SK-N-SH (cell line): ENCODE measurements around the gene PIP5KL1. TPM values are rescaled to one million over a fixed set of nuclear protein-coding genes. Genes with fewer than 3 reads are reported as not detected.

ENCODE experiments used
- CTCF ChIA-PET: fragments of 300-600, 350-600 bp; formaldehyde crosslinking; extraction: SDS; loops from one replicate; lab custom pipeline; 2021; lab: Yijun Ruan, JAX
- POLR2A ChIA-PET: fragments of 350-600 bp; sonication (Branson Sonifier 250); formaldehyde crosslinking; extraction: SDS; loops from one replicate; lab custom pipeline; 2020; ENCODE audit warnings: antibody characterized with exemption, inconsistent platforms; lab: Yijun Ruan, JAX
- DNase-seq: peaks from one replicate; pipeline ENCODE4 v3.0.0; 2012
- H2AFZ ChIP-seq: fragments of 200-600 bp; sonication (generic); 2 replicates; pipeline ENCODE4 v1.8.1; 2016; ENCODE audit warnings: antibody characterized with exemption, mild to moderate bottlenecking, low read depth
- H3F3A ChIP-seq: fragments of 200-600 bp; sonication (generic); replicated peaks from 2 replicates; pipeline ENCODE3; 2016; ENCODE audit warnings: antibody characterized with exemption, mild to moderate bottlenecking; ENCODE audit not compliant: insufficient read depth
- H3K27ac ChIP-seq, 2 experiments: fragments of 200-500 bp in 1 of 2; fragments of 200-600 bp in 1 of 2; sonication (Bioruptor generic) in 1 of 2; sonication (generic), shearing (Covaris generic) in 1 of 2; 2 replicates each; pipeline versions ENCODE4 v1.5.1 to v1.6.1; 2014 to 2016; ENCODE audit warnings: low read depth in 2 of 2, inconsistent platforms in 1 of 2, low read length in 1 of 2, mild to moderate bottlenecking in 1 of 2, mixed read lengths in 1 of 2
- H3K27me3 ChIP-seq: fragments of 200-600 bp; sonication (generic), shearing (Covaris generic); 2 replicates; pipeline ENCODE4 v1.6.1; 2016; ENCODE audit warnings: mixed run types; ENCODE audit not compliant: insufficient read depth
- H3K36me3 ChIP-seq, 2 experiments: fragments of 200-500 bp in 1 of 2; fragments of 200-600 bp in 1 of 2; sonication (Bioruptor generic) in 1 of 2; sonication (generic) in 1 of 2; replicated peaks in 1 of 2; 2 replicates each; pipeline versions ENCODE3 to v1.5.1; 2014 to 2016; ENCODE audit warnings: low read length in 1 of 2, mild to moderate bottlenecking in 1 of 2; ENCODE audit not compliant: insufficient read depth in 2 of 2, control insufficient read depth in 1 of 2
- H3K4me1 ChIP-seq, 2 experiments: fragments of 200-500 bp in 1 of 2; fragments of 200-600 bp in 1 of 2; sonication (Bioruptor generic) in 1 of 2; sonication (generic), shearing (Covaris generic) in 1 of 2; 2 replicates each; pipeline versions ENCODE4 v1.5.1 to v1.6.1; 2014 to 2016; ENCODE audit warnings: low read depth in 1 of 2, low read length in 1 of 2, mixed run types in 1 of 2; ENCODE audit not compliant: insufficient read depth in 2 of 2, control insufficient read depth in 1 of 2
- H3K4me2 ChIP-seq: fragments of 200-600 bp; sonication (generic), shearing (Covaris generic); 2 replicates; pipeline ENCODE4 v1.6.1; 2017; ENCODE audit warnings: mixed run types
- H3K4me3 ChIP-seq, 2 experiments: fragments of 200-500 bp in 1 of 2; fragments of 200-600 bp in 1 of 2; sonication (Bioruptor generic) in 1 of 2; sonication (generic), shearing (Covaris generic) in 1 of 2; 2 replicates each; pipeline versions ENCODE4 v1.5.1 to v1.8.1; 2014 to 2016; ENCODE audit warnings: low read depth in 2 of 2, inconsistent platforms in 1 of 2, low read length in 1 of 2, mild to moderate bottlenecking in 1 of 2, mixed read lengths in 1 of 2, moderate library complexity in 1 of 2
- H3K79me2 ChIP-seq: fragments of 200-600 bp; sonication (generic); 2 replicates; pipeline ENCODE4 v1.8.1; 2017; ENCODE audit warnings: mild to moderate bottlenecking; ENCODE audit not compliant: insufficient read depth
- H3K9ac ChIP-seq: fragments of 200-600 bp; sonication (generic); 2 replicates; pipeline ENCODE4 v1.6.1; 2017; ENCODE audit warnings: mixed run types
- H3K9me2 ChIP-seq: fragments of 200-600 bp; sonication (generic); 2 replicates; pipeline ENCODE4 v1.6.1; 2017; ENCODE audit warnings: mixed run types
- H3K9me3 ChIP-seq: fragments of 200-600 bp; sonication (generic); 2 replicates; pipeline ENCODE4 v1.6.1; 2017; ENCODE audit warnings: mixed run types, mild to moderate bottlenecking, moderate library complexity
- H4K20me1 ChIP-seq: fragments of 200-600 bp; sonication (generic); 2 replicates; pipeline ENCODE4 v1.6.1; 2017; ENCODE audit warnings: mild to moderate bottlenecking, mixed run types; ENCODE audit not compliant: insufficient read depth
- FOSL2 ChIP-seq: IDR thresholded peaks from 2 replicates; pipeline ENCODE4 v1.4.0; 2012; ENCODE audit warnings: low read depth, mild to moderate bottlenecking, moderate library complexity, borderline replicate concordance
- GABPA ChIP-seq: IDR thresholded peaks from 2 replicates; pipeline ENCODE4 v1.4.0; 2012; ENCODE audit warnings: low read depth, mild to moderate bottlenecking
- MEF2A ChIP-seq: IDR thresholded peaks from 2 replicates; pipeline ENCODE4 v1.4.0; 2012; ENCODE audit warnings: low read depth, borderline replicate concordance
- NFIC ChIP-seq: IDR thresholded peaks from 2 replicates; pipeline ENCODE4 v1.4.0; 2012; ENCODE audit warnings: borderline replicate concordance
- NRF1 ChIP-seq: IDR thresholded peaks from 2 replicates; pipeline ENCODE4 v1.6.1; 2012; ENCODE audit warnings: low read depth, mild to moderate bottlenecking, low read length
- PBX3 ChIP-seq: IDR thresholded peaks from 2 replicates; pipeline ENCODE4; 2012
- REST ChIP-seq: IDR thresholded peaks from 2 replicates; pipeline ENCODE4 v1.6.1; 2012; ENCODE audit warnings: mild to moderate bottlenecking, low read depth, low read length, moderate library complexity
- SMC3 ChIP-seq: IDR thresholded peaks from 2 replicates; pipeline ENCODE4 v1.6.1; 2012; ENCODE audit warnings: low read depth, low read length, improper control_type of control experiment
- TAF1 ChIP-seq: IDR thresholded peaks from 2 replicates; pipeline ENCODE4 v1.6.1; 2012; ENCODE audit warnings: low read depth, mild to moderate bottlenecking, low read length, moderate library complexity, borderline replicate concordance
- TCF12 ChIP-seq: IDR thresholded peaks from 2 replicates; pipeline ENCODE4 v1.4.0; 2012
- TEAD4 ChIP-seq: IDR thresholded peaks from 2 replicates; pipeline ENCODE4 v1.4.0; 2012; ENCODE audit warnings: mild to moderate bottlenecking, borderline replicate concordance; ENCODE audit not compliant: insufficient read depth
- ZBTB33 ChIP-seq: IDR thresholded peaks from 2 replicates; pipeline ENCODE4 v1.4.0; 2012; ENCODE audit warnings: low read depth, borderline replicate concordance
- WGBS: methylation state at CpG from one replicate; pipeline ENCODE4 v1.1.6; 2017; ENCODE audit warnings: low lambda C conversion rate; 5-methylcytosine and 5-hydroxymethylcytosine counted together
- polyA plus RNA-seq, 3 experiments: library from polyadenylated mRNA; depleted of rRNA; stranded (reverse); fragments of >200 nt; gene quantifications; 2 replicates each; pipeline ENCODE4 v1.2.3, GENCODE V29; 2012

PIP5KL1 gene
- polyA plus RNA-seq, 1 of the 3 experiments (the other 2 are of a cell fraction) = 4.0 TPM

- no peaks in the 10 kb centered on the region for H3K27me3 ChIP-seq
- no peak for DNase-seq
- no peaks in the 10 kb centered on the region for H3K36me3 ChIP-seq
- TF ChIP-seq TAF1 (no peak), PBX3 (no peak), FOSL2 (no peak), GABPA (no peak), NRF1 (no peak), TCF12 (no peak), MEF2A (no peak), SMC3 (no peak), ZBTB33 (no peak), NFIC (no peak), REST (no peak), TEAD4 (no peak)
- H3K9me2 ChIP-seq = no peaks in the 10 kb centered on the region
- H3F3A ChIP-seq = no peaks in the 10 kb centered on the region
- ChIA-PET CTCF (interaction anchor here (0.9 to 6.5 kb wide), 7 partner anchors 22 to 58 kb away, joined by 3 to 60 read pairs (median 4); no protein-coding TSS in a partner anchor), POLR2A (interaction anchor here (1.2 kb wide), 1 partner anchor 24 kb away, joined by 3 read pairs; no protein-coding TSS in a partner anchor)
- peak overlapping the region in 1 of 2 experiments; percentile 93; a peak in 2 of 4 replicates for H3K27ac ChIP-seq
- H3K9ac ChIP-seq = peak overlapping the region; percentile 39; the same call in 1 of the 2 replicates
- peak overlapping the region; percentile 72 to 96 for H3K4me3 ChIP-seq
- peaks cover 80% of the 10 kb centered on the region for H4K20me1 ChIP-seq
- H3K4me2 ChIP-seq = peak overlapping the region; percentile 98
- no peaks in the 10 kb centered on the region for H3K9me3 ChIP-seq
- peaks cover 53 to 72% of the 10 kb centered on the region in 2 experiments for H3K4me1 ChIP-seq
- H3K79me2 ChIP-seq = peaks cover 83% of the 10 kb centered on the region
- 94% methylated on average over 6 of the region's 7 CpGs for WGBS
- H2AFZ ChIP-seq = no peak overlapping the region
Measured at GRCh38 chr9:127977009-127977883, 46.7 kb upstream of the PIP5KL1 start.
